ENCODE measurements around the gene SGPP2. TPM values are rescaled to one million over a fixed set of nuclear protein-coding genes. Genes with fewer than 3 reads are reported as not detected.
"Not testable (repeated sequence)": the region's sequence is repeated elsewhere in the genome, so short reads cannot be mapped to it uniquely, and the experiment has no call there.

SGPP2 gene
- polyA plus RNA-seq, 1 donor: 1.2 TPM

DNA sequence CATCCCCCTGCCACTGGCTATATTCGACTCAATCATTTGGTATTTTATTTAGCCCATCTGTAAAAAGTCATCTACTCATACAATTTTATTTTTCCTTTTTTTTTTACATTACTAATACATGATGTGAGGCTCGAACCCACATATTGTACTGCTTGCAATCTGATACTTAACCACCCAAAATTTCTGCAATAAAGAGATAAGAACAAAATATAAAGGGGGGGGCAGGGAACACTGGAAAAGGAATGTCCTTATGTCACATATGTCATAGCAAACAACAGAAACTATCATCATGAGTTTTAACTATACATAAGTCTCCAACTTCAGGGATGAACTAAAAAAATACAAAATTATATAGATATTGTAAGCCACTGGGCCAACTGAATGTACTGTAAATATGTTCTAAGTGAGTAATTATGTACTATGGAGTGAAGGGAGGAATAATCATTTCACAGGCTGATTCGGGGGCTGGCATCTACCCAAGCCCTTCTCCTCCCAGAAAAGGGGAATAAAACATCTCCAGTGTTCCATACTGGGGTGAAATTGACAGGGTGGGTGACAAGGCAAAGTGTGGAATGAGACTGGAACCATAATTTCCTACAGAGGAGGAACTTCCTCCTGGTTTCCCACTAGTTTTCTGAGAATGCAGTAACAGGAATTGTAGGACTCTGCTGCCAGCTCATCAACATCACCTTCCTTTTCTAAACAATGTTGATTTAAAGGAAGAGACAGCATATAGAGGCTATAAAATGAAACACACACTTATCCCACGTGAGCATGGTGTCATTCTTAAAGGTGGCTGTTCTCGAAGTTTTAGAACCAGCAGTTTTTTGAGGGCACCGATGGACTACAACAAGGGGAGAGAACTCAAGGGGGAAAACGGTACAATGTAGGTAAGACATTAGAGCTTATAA, 152.1 kb downstream of the SGPP2 start:
- DNase-seq (ENCODE audit: low read depth): no peak

DNA sequence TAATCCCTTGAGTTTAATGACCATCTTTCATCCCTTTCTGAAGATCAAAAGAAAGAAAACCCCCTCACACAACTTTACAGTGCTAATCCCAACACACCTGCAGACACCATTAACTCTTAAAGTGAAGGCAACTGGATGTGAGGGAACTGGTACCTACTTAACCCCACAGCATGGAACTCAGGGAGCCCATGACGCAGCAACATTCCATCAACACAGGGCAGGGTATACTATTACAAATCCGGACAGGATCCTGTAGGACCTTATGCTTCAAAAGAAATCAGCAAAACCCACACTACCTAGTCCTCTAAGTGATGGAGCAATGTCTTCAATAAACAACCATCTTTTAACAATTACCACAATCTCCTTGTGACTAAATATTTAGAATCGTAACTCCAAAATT, 153.0 kb downstream of the SGPP2 start:
- no peak for DNase-seq (ENCODE audit: low read depth)

DNA sequence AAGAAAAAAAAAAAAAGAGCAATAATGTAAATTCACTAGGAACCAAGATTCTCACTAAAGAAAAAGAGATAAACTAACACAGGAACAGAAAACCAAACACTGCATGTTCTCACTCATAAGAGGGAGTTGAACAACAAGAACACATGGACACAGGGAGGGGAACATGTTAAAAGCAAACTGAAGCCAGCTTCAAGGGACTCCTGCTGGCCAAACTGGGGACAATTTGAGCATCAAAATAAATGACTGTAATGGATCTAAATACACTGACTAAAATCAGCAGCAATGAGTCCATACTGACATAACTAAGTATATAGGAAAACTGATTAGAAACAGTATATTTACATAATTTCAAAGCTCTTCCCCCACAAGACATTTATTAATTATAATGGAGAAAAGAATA, 158.6 kb downstream of the SGPP2 start:
- no peak for DNase-seq (ENCODE audit: low read depth)

DNA sequence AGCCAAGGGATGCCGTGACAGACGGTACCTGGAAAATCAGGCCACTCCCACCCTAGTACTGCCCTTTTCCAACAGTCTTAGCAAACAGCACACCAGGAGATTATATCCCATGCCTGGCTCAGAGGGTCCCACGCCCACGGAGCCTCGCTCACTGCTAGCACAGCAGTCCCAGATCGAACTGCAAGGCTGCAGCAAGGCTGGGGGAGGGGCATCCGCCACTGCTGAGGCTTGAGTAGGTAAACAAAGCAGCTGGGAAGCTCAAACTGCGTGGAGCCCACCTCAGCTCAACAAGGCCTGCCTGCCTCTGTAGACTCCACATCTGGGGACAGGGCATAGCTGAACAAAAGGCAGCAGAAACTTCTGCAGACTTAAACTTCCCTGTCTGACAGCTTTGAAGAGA, 160.2 kb downstream of the SGPP2 start:
- not testable (repeated sequence) for DNase-seq (ENCODE audit: low read depth)

DNA sequence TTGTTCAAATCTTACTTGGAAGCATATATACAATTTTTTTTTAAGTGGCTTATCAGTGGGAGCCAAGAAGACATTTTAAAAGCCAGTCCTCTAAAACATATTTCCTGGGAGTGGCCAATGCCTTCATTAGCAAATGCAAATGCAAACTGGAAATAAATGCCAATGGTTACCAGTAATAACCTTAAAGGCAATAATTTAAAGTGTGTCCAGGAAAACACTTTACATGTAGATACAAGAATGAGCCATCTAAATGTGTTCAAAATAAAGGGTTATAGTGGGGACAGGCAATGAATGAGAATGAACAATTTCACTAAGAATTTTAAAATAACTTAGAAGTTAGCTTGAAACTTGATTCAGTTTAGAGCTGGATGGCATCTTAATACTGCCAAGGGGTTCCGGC, 167.3 kb downstream of the SGPP2 start:
- DNase-seq (ENCODE audit: low read depth): no peak

DNA sequence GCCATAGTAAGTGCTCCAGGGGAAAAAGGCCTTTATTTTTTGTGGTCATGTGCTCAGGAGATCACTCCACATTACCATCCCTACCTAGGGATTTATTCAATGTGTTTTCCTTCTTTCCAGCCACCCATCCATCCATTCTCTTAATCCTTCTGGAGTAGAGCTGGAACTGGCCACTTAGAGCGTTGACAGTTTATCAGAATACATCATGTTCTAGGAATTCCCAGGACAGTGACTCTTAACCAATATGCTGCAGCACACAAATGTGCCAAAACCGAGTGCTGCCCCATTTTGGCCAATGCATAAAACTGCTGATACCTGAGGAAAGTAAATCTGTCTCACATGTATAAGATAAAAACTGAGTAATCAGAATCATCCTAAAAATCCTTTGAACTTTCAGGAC, 167.8 kb downstream of the SGPP2 start:
- no peak for DNase-seq (ENCODE audit: low read depth)

DNA sequence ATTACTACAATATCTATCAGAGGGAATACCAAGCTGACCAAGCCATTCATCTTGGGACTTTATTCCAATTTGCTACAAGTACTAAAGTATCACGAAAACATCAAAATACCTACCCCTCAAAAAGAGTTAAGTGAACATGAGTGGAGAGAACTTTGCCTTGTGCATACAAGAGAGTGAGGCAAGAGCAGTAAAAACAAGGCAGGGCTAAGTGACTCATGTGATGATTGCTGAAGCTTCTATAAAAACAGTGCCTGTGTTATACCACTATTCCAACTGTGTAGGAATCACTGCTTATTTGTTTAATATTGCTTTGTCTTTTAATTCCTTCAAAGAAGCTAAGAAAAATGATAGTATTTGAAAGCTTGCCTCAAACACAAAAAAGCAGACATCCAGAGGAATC, 170.3 kb downstream of the SGPP2 start:
- no peak for DNase-seq (ENCODE audit: low read depth)

- DNase-seq (ENCODE audit: low read depth): no peak
Measured at GRCh38 chr2:222595581-222595980, 171.2 kb downstream of the SGPP2 start.

DNA sequence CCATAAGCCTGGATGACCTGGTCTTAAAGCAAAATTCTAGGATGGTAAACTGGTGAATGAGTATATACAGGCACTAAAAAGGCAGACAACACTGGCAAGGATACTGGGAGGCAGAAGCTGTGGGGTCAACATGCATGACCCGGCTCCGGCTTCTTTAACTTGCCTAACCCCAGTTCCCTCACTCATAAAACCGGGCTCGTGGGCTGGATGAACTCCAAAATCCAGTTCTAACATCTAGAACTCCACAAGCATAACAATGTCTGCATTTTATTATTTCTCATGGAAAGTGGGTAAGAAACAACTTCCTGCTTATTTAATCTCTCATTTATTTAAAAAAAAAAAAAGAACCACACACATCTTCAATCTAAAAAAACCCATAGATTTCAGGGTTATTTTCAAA, 174.3 kb downstream of the SGPP2 start:
- no peak for DNase-seq (ENCODE audit: low read depth)

DNA sequence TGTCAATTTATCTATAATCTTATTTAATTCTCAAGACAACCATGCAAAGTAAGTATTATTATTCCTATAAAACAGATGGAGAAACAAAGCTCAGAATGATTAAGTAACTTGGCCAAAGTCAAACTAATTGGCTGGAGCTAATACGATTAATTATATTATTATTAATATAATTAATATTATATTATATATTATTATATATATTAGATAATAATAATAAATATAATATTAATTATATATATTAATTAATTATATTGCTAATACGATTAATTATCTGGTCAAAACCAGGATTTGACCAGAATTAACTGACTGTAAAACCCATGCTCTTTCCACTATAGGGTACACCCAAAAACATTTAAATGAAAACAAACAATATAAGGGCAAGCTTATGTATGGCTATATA, 179.2 kb downstream of the SGPP2 start:
- DNase-seq (ENCODE audit: low read depth): no peak

DNA sequence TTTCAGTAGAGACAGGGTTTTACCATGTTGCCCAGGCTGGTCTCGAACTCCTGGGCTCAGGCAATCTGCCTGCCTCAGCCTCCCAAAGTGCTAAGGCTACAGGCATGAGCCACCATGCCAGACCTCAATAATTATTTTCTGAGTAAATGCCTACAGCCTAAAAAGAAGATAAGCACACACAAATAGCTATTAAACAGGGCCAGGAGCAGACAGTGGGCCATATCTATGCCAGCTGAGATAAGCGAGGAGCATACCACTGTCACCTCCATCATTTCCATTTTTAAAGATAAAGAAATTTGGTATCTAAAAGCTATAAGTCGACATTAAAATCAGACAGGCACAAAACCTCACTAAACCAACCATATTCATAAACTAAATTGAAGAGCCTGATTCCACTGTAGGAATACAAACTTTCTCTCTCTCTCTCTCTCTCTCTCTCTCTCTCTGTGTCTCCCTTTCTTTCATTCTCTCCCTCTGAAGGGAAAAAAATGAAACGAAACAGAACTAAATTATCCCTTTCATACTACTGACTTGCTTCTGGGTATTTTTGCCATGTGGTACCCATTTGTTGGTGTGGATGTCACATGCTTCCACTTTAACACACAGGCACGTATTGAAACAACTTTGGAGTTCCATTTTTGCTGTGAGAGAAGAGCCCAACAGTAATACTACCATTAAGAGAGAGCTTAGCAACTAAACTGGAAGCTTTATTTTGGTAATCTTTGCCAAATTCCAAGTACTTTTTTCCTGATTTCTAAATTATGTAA, 180.6 kb downstream of the SGPP2 start:
- DNase-seq (ENCODE audit: low read depth): no peak

DNA sequence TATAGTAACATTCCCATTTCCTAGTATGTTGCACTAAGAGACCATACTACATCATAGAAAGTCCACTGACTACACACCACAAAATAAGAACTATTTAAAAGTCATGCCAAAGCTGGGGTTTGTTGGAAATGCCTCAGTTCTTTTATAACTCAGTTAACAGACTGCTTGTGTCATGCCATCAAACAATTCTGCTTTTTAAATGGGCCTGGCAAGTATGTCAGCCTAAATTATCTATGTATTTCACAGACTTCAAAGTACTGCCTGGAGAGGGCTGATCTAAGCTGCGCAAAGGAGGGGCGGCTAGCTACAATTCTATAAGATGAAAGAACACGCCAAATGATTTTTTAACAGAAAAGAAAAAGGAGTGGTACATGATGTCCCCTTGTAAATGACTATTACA, 182.0 kb downstream of the SGPP2 start:
- no peak for DNase-seq (ENCODE audit: low read depth)

- no peak for DNase-seq (ENCODE audit: low read depth)
Measured at GRCh38 chr2:222608081-222608480, 183.7 kb downstream of the SGPP2 start.

GRCh38 chr2:222609381-222609780, 185.0 kb downstream of the SGPP2 start:
- no peak for DNase-seq (ENCODE audit: low read depth)

Other genes with a start within 250 kb of the SGPP2 start
- 1.5 TPM for gene PAX3, start 125.5 kb upstream of the SGPP2 start, polyA plus RNA-seq (ENCODE audit: insufficient read length)
- gene FARSB, start 231.5 kb downstream of the SGPP2 start, polyA plus RNA-seq (ENCODE audit: insufficient read length): 23.7 TPM
- not detected for gene MOGAT1, start 247.1 kb downstream of the SGPP2 start, polyA plus RNA-seq (ENCODE audit: insufficient read length)

Measured in forelimb muscle (tissue), 1 donor.